AG08396 (cell line): ENCODE measurements around the gene IKZF4.
"Not testable (repeated sequence)": the region's sequence is repeated elsewhere in the genome, so short reads cannot be mapped to it uniquely, and the experiment has no call there.

ENCODE experiments used
- DNase-seq: peaks from one replicate; pipeline ENCODE4 v3.0.0; 2012; ENCODE audit warnings: low spot score, mixed read lengths

IKZF4 gene

DNA sequence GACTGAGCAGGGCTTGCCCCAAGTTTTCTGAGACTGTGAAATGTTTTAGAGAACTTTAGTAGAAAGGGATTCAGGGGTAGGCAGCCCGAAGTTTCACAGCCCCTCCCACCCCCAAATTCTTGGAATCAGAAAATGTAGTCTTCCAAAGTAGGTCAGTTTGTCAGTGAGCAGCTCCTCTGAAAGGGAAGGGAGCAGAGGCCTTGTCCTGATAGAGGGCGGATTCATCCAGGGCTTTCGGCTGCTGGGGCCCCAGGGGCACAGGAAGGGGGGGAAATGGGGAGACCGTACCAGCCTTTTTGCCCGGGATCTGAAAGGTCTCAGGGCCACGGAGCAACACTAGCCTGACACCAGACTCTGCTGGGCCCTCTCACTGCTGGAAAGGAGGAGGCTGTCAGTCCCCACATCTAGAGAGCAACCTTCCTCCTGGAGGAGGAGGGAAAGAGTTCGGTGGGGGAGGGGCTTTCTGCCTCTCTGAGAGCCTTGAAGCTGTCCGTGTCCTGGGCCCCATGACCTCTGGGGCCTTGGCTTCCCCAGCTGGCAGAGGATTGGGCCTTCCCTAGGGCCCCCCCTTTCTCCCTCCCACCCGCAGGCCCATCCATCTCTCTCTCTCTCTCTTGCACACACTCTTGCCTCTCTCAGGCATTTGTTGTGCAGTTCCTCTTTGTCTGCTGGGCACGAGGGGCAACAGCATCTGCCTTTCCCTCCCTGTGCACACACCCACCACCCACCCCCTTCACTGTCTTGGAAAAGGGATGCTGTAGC, at the start of gene IKZF4:
Gene IKZF4, plus strand, starts transcription at position 621 of the 762 bp plus-strand sequence. CDS start 451 bp downstream, outside the sequence.
- peak; percentile 43 for DNase-seq

GRCh38 chr12:55972042-55972441, 48.8 kb upstream of the IKZF4 start:
- peak; percentile 64 for DNase-seq

GRCh38 chr12:55972456-55972855, 48.4 kb upstream of the IKZF4 start:
- DNase-seq: no peak

- no peak for DNase-seq
These were observed 47.8 kb upstream of the IKZF4 start for GRCh38 chr12:55972911-55973598.

- DNase-seq: peak; percentile 97
These were observed 47.1 kb upstream of the IKZF4 start, which contains the start of gene RAB5B for GRCh38 chr12:55973599-55974307. TSS of gene RAB5B (plus strand) at chr12:55974078. CDS start at chr12:55986961, 12,883 bp downstream.

DNA sequence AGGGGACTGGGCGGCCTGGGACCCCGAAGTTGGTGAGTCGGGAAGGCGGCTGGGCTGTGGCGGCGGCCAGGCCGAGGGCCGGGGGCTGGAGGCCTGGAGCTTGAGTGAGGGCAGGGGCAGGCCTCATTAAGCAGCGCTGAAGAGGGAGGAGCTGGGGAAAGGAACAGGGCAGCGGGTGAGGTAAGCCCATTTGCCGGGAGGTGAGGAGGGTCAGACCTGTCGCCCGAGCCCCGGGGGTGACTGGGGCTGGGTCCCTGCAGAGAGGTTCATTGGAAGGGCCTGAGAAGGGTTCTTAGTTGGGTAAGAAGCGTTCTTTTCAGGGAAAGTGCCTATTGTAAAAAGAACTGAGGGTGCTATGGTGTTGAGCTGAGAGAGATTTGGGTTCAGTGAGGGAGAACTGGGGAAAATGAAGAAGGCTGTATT, 46.5 kb upstream of the IKZF4 start:
- DNase-seq: peak; percentile 43

- DNase-seq: no peak
These were observed 42.5 kb upstream of the IKZF4 start for GRCh38 chr12:55978393-55978792.

GRCh38 chr12:55979069-55979468, 41.8 kb upstream of the IKZF4 start:
- DNase-seq: no peak

- not testable (repeated sequence) for DNase-seq
These were observed 39.0 kb upstream of the IKZF4 start for GRCh38 chr12:55981882-55982281.

- DNase-seq: no peak
These were observed 38.4 kb upstream of the IKZF4 start for GRCh38 chr12:55982319-55982936.

- DNase-seq: no peak
These were observed 37.5 kb upstream of the IKZF4 start for GRCh38 chr12:55983232-55983842.

GRCh38 chr12:55984861-55985260, 36.0 kb upstream of the IKZF4 start:
- no peak for DNase-seq

DNA sequence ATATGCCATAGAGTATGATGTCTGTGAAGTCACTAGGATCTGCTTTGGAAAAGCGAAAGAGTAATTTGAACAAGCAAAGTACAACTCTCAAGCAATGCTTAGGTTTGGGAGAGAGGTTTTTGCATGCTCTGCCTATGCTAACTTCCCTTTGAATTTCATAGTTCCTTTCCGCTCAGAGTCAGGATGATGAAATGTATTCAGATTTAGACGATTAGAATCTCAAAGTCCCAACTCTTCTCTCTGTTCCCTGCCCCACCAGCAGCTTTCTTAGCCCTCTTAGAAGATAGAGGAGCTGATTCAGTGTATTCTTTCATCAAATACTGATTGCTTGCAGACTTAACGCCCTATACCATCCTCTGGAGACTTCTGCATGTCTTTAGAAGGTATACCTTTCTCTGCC, 35.5 kb upstream of the IKZF4 start:
- DNase-seq: no peak

DNA sequence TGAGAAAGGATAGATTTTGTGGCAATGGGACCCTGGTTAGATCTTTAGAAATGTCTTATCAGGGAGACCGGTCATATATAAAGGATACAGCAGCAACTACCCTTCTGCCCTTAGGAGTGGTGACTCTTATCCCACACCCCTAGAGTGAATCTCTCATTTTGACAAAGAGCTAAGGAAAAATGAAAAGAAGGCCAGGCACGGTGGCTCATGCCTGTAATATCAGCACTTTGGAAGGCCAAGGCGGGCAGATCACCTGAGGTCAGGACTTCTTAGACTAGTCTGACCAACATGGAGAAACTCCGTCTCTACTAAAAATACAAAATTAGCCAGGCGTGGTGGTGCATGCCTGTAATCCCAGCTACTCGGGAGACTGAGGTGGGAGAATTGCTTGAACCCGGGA, 34.9 kb upstream of the IKZF4 start:
- not testable (repeated sequence) for DNase-seq

DNA sequence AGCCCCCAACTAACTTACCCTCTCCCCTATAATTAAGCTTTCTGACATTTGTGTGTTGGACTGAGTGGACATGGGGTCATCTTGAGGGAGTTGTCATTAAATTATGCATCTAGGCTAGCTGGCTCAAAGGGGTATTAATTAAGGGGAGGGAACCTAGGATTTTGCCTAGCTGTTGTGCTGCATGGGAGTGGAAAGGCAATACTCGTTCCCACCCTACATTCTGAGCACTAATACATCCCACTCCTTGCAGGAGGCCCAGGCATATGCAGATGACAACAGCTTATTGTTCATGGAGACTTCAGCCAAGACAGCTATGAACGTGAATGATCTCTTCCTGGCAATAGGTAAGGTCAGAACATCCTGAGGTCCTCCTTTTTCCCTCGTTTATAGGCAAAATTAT, 29.7 kb upstream of the IKZF4 start:
- no peak for DNase-seq

DNA sequence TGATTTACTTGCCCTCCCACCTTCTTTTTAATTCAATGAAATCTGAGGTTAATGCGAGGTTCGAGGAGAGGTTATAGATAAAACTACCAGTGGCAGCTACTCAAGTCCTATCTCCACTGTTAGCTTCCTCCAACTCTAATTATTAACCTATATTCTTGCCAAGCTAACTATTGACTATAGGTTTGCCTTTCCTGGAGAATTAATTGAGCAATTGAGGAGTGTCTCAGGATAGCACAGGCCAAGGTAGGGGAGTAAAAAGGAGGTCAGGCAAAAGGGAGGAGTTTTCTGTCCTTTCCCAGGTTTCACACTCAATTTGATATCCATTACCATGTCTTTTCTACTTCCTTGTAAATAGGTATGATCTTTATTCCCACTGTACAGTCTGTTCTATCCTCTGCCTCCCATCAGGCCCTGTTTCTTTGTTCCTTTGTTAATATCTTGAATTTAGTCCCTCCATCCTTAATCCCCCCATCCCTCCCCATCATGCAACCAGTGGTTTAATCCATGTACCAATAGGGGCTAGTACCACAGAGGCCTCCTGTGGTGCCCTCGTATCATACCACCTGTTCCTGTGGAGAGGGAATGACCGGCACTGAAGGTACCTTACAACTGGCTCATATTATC, 27.5 kb upstream of the IKZF4 start:
- no peak for DNase-seq

GRCh38 chr12:55995366-55995765, 25.5 kb upstream of the IKZF4 start:
- DNase-seq: no peak

DNA sequence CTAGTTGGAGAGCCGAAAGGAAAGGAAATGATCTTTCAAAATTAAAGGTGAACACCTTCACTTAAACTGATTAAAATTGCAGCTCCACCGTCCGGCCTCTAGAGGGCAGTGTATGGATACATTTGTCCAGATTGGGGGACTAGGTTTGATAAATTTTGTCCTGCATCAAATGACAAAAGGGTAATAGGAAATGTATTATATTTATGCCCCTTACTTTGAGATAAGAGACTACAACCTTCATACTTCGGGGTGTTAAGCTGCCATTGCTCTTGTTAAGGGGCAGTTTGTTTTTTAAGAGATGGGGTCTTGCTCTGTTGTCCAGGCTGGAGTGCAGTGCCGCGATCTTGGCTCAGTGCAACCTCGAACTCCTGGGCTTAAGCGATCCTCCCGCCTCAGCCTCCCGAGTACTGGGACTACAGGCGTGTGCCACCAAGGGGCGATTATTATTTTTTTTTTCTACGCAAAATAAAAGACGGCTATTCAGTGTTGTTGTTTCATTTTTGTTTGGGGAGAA, 24.6 kb upstream of the IKZF4 start:
- peak; percentile 67 for DNase-seq

DNA sequence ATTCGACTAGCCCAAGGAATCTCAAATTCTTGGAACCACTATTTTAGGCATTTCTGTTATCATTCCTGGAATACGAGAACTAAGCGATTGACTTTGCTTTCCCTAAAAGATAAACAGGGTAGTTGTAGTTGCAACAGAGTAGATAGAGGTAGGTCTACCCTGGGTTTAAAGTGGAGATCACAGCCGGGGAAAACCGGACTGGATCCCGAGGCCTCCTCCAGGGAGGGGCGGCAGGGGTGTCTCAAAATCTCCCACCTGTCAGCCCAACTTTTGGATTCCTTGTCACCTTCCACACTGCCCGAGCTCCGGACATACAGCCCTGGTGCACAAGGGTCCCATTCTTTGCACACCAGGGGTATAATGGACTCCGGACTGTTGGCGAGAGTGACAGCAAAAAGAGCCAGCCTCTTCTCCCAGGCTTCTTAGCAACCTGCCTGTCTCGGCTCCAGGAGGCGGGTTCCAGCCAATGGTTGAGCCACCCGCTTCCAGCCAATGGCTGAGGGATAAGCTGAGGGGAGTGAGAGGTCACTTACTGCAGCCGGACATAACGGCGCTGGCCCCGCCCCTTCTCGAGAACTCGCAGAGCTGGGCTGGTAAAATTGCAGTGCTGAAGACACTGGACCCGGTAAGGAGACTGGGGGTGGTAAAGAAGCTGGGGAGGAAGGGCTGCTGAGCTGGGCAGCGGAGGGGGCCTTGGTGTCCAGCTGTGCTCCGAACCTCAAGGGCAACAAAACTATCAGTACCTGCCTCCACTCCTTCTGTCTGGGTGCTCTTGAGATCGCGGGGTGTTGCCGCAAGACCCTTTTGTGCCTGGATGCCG, 23.9 kb upstream of the IKZF4 start, which contains the start of gene SUOX:
Gene SUOX, plus strand, starts transcription at position 562 of the 820 bp plus-strand sequence. CDS start 4,946 bp downstream, outside the sequence.
- peak; percentile 98 for DNase-seq

GRCh38 chr12:55997535-55997859, 23.3 kb upstream of the IKZF4 start:
- no peak for DNase-seq
